ENCODE data around the gene DNAJC25. TPM values are rescaled to one million over a fixed set of nuclear protein-coding genes. Genes with fewer than 3 reads are reported as not detected.

Gene DNAJC25
- total RNA-seq, 2 donors from 2014 or later, result 9.5 to 10.2 TPM

DNA sequence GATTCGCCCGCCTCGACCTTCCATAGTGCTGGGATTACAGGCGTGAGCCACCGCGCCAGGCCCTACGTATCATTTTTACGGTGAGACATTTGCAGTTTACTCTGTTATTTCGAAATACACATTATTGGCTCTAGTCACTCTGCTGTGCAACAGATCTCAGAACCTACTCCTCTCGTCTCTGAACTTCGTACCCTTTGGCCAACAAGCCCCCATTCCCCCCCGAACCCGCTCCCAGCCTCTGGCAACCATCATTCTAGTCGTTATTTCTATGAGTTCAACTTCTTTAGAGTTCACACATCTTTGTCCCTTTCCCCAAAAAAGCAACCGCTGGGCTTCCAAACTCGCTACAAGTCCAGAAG is 32.4 kb upstream of the DNAJC25 start:
- Histone ChIP-seq H3K27ac (peak overlapping the region; percentile 74 to 83), H3K9me3 (no peaks in the 10 kb centered on the region), H3K27me3 (replicated peaks; ENCODE audit: insufficient read depth) (no peaks in the 10 kb centered on the region), H3K4me3 (peak overlapping the region; percentile 80), H3K36me3 (peaks cover 10% of the 10 kb centered on the region), H3K4me1 (ENCODE audit: control insufficient read depth in 1 of 2, low read depth in 2 of 2) (no peaks in the 10 kb centered on the region)
- DNase-seq (ENCODE audit: low spot score) (peak; percentile 13), ATAC-seq (ENCODE audit: insufficient number of reproducible peaks, low FRiP score, low read depth) (no peak)
- TF ChIP-seq, protein P1, sequence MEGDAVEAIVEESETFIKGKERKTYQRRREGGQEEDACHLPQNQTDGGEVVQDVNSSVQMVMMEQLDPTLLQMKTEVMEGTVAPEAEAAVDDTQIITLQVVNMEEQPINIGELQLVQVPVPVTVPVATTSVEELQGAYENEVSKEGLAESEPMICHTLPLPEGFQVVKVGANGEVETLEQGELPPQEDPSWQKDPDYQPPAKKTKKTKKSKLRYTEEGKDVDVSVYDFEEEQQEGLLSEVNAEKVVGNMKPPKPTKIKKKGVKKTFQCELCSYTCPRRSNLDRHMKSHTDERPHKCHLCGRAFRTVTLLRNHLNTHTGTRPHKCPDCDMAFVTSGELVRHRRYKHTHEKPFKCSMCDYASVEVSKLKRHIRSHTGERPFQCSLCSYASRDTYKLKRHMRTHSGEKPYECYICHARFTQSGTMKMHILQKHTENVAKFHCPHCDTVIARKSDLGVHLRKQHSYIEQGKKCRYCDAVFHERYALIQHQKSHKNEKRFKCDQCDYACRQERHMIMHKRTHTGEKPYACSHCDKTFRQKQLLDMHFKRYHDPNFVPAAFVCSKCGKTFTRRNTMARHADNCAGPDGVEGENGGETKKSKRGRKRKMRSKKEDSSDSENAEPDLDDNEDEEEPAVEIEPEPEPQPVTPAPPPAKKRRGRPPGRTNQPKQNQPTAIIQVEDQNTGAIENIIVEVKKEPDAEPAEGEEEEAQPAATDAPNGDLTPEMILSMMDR (IDR thresholded peaks at IDR 0.05), result no peak

DNA sequence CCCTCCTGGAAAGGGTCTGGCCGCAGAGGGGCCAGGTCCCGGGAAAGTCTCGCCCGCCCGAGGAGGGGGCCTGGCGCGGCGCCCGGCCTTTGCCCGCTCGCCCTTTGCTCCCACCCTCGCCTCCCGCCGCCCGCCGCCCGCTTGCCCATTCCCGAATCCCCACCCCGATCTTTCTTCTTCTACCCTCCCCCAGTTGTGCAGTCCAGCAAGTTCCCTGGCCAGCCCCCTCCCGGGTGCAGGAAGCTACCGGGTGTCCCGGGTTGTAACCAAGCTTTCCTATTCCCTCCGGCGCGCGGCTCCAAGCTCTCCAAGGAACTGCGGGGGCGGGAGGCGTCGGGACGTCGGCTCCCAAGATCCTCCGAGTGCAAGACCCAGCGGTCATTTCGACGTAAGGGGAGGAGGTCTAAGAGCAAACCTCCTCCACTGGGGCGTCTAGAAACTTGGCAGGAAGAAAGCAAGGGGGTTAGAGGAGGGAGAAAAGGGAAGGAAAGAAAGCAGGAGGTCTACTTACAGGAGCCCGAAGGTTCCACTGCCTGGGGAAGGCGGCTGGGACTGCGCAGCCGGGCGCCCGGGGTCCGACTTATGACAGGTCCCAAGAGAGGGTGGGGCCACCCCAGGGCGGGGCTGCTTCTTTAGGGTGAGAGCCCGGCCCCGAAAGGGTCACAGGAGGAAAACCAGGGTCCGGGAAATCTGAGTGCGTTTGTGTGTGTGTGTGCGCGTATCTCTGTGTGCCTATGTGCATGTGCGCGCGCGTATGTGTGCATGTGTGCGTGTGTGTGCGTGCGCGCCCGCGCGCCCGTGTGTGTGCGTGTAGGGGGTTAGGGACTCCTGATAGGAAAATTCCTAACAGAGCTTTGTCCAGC is 31.8 kb upstream of the DNAJC25 start, which contains the start of gene PTGR1:
Gene PTGR1, minus strand, starts transcription at position 556 of the 863 bp plus-strand sequence. CDS start 2,225 bp downstream, outside the sequence.
- Histone ChIP-seq H3K9me3 (no peaks in the 10 kb centered on the region), H3K4me3 (peak within 1 kb of the TSS; percentile 80), H3K36me3 (peaks cover 10% of the 10 kb centered on the region), H3K27ac (peak within 1 kb of the TSS; percentile 74 to 83), H3K4me1 (ENCODE audit: control insufficient read depth in 1 of 2, low read depth in 2 of 2) (no peaks in the 10 kb centered on the region), H3K27me3 (replicated peaks; ENCODE audit: insufficient read depth) (no peaks in the 10 kb centered on the region)
- DNase-seq (ENCODE audit: low spot score), result peak; percentile 60
- ATAC-seq (ENCODE audit: insufficient number of reproducible peaks, low FRiP score, low read depth), result peak; percentile 62
- TF ChIP-seq, protein P1 (IDR thresholded peaks at IDR 0.05), result no peak

DNA sequence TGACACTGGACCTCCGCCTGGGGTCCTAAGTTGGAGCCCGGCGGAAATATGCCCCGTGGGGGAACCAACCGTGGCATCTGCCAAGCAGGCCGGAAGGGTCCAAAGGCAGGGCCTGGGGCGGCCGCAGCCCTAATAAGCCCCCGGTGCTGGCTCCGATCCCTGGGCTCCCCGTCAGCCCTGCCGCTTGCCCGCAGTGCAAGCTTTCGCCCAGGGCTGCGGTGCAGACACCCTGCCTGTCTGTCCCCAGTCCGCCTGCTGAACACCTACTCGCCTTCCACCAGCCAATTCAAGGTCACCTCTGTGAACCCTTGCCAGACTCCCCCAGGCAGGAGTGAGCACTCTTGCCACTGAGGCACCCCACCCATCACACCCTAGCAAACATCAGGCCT is 31.2 kb upstream of the DNAJC25 start:
- no peaks in the 10 kb centered on the region for H3K9me3 ChIP-seq
- H3K4me1 ChIP-seq (ENCODE audit: control insufficient read depth in 1 of 2, low read depth in 2 of 2), result no peaks in the 10 kb centered on the region
- H3K36me3 ChIP-seq, result peaks cover 10% of the 10 kb centered on the region
- TF ChIP-seq, protein P1 (IDR thresholded peaks at IDR 0.05), result no peak
- no peaks in the 10 kb centered on the region for H3K27me3 ChIP-seq (replicated peaks; ENCODE audit: insufficient read depth)
- H3K4me3 ChIP-seq, result peak overlapping the region; percentile 80
- H3K27ac ChIP-seq, result peak overlapping the region; percentile 74 to 83
- ATAC-seq (ENCODE audit: insufficient number of reproducible peaks, low FRiP score, low read depth) (no peak), DNase-seq (ENCODE audit: low spot score) (no peak)

DNA sequence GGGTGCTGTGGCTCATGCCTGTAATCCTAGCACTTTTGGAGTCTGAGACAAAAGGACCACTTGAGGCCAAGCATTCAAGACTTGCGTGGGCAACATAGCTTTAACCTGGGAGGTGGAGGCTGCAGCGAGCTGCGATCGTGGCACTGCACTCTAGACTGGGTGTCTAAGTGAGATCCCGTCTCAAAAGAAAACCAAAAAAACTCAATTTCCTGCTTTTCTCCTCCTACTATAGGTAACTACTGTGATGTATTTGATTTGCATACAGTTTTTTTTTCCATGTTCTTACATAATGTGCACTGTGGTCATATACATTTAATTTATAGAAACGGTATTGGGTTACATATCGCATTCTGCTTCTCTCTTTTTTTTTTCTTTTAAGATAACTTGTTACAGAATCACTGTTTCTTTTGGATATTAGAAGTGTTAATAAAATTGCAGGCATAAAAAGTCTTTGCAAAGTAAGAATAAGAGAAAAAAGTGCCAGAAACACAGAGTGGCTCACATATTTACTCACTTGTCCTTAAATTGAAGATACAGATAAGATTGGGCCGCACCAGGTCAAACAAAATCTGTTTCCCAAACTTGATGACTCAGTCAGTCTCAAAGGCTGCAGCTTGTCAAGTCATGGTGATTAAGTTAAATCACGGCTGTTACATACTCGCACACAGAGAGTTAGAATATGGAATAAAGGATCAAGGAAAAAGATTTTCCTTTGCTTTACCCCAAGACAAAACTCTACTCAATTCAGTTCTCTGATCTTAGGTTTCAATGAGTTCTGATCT is 29.7 kb upstream of the DNAJC25 start:
- DNase-seq (ENCODE audit: low spot score), result no peak
- no peak overlapping the region for H3K27ac ChIP-seq
- no peaks in the 10 kb centered on the region for H3K4me1 ChIP-seq (ENCODE audit: control insufficient read depth in 1 of 2, low read depth in 2 of 2)
- H3K27me3 ChIP-seq (replicated peaks; ENCODE audit: insufficient read depth), result no peaks in the 10 kb centered on the region
- no peak for ATAC-seq (ENCODE audit: insufficient number of reproducible peaks, low FRiP score, low read depth)
- H3K36me3 ChIP-seq, result peaks cover 1% of the 10 kb centered on the region
- no peak overlapping the region for H3K4me3 ChIP-seq
- H3K9me3 ChIP-seq, result no peaks in the 10 kb centered on the region
- TF ChIP-seq, protein P1 (IDR thresholded peaks at IDR 0.05), result no peak

DNA sequence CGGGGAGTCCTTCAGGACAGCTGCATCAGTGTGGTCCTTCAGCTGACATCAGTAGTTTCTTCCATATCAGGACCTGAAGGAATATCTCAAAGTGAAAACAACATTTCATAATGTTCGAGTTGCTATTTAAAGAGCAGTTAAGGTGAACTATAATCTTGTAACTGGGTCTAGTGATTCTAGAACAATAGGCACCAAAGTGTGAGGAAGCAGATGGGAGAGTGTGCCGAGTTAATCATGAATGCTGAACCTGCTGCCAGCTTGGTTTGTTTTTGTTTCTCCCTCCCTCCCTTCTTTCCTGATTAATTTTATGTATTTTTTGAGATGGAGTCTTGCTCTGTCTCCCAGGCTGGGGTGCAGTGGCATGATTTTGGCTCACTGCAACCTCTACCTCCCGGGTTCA is 28.1 kb upstream of the DNAJC25 start:
- no peaks in the 10 kb centered on the region for H3K36me3 ChIP-seq
- no peak for DNase-seq (ENCODE audit: low spot score)
- no peaks in the 10 kb centered on the region for H3K4me1 ChIP-seq (ENCODE audit: control insufficient read depth in 1 of 2, low read depth in 2 of 2)
- H3K4me3 ChIP-seq, result no peak overlapping the region
- TF ChIP-seq, protein P1 (IDR thresholded peaks at IDR 0.05), result no peak
- no peak for ATAC-seq (ENCODE audit: insufficient number of reproducible peaks, low FRiP score, low read depth)
- no peak overlapping the region for H3K27ac ChIP-seq
- H3K27me3 ChIP-seq (replicated peaks; ENCODE audit: insufficient read depth), result no peaks in the 10 kb centered on the region
- no peaks in the 10 kb centered on the region for H3K9me3 ChIP-seq
